ENCODE data around the gene CNNM1. TPM values are rescaled to one million over a fixed set of nuclear protein-coding genes. Genes with fewer than 3 reads are reported as not detected.

CNNM1 gene
- polyA plus RNA-seq (ENCODE audit: insufficient read length), result 1.8 TPM
- long read RNA-seq, donor 1, result 0 reads
- long read RNA-seq, donor 2, result 0 reads
- long read RNA-seq, donor 3, result 0 reads
- long read RNA-seq, donor 4, result 0 reads
- long read RNA-seq, donor 5, full-length matches to known transcripts, result 1 of 1 reads
- long read RNA-seq, donor 5, partial matches to known transcripts, result 0 of 1 reads
- long read RNA-seq, donor 5, other reads (novel, unspliced or antisense), result 0 of 1 reads
- long read RNA-seq, donor 6, result 0 reads
- long read RNA-seq, donor 7, result 0 reads
- long read RNA-seq, donor 8, result 0 reads

GRCh38 chr10:99329304-99329553 lies at the start of gene CNNM1:
Gene CNNM1, plus strand, starts transcription at chr10:99329356. Its CDS starts 32 bp downstream, at chr10:99329388.
- no peak for DNase-seq

GRCh38 chr10:99279626-99280111 lies 49.5 kb upstream of the CNNM1 start:
- DNase-seq, result peak; percentile 39

- no peak for DNase-seq
These were observed 48.7 kb upstream of the CNNM1 start for GRCh38 chr10:99280472-99280871.

GRCh38 chr10:99285881-99286280 lies 43.3 kb upstream of the CNNM1 start:
- DNase-seq, result no peak

GRCh38 chr10:99290306-99290705 lies 38.9 kb upstream of the CNNM1 start:
- no peak for DNase-seq

GRCh38 chr10:99292159-99292558 lies 37.0 kb upstream of the CNNM1 start:
- no peak for DNase-seq

DNA sequence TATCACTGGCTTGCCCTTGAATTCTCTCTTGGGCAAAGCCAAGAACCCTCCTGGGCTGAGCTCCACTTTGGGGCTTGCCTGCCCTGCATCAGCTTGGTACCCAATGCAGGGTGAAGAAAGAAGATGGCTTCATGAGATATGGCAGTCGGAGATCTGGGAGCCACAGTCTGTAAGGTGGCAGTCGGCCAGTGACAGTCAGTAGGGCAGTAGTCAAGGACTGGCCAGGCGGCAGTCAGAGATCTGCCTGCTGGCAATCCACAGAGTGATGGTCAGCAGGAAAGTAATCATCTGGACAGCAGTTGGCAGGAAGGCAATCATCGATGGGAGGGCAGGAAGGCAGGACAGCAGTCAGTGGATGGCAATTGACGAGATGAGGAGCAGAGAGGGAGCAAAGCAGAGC lies 32.6 kb upstream of the CNNM1 start:
- no peak for DNase-seq

DNA sequence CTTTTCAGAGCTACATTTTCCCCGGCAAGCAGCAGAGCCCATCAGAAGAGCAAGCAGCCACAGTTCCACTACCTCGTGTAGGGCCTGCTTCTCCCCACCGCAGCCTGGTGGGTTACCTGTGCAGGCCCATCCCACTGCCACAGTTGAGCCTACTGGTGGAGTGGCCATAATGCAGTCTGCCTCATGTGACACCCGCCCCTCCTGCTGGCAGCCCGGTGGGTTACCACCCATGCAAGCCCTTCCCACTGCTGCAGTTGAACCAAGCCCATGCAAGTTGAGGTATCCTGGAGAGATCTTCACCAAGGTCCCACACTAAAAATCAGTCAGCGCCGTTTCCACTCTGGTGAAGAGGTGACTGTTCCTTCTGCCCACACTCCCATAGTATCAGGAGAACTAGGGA lies 32.1 kb upstream of the CNNM1 start:
- no peak for DNase-seq

- DNase-seq, result no peak
These were observed 25.0 kb upstream of the CNNM1 start for GRCh38 chr10:99303899-99304861.

GRCh38 chr10:99304862-99305229 lies 24.3 kb upstream of the CNNM1 start:
- DNase-seq, result no peak

DNA sequence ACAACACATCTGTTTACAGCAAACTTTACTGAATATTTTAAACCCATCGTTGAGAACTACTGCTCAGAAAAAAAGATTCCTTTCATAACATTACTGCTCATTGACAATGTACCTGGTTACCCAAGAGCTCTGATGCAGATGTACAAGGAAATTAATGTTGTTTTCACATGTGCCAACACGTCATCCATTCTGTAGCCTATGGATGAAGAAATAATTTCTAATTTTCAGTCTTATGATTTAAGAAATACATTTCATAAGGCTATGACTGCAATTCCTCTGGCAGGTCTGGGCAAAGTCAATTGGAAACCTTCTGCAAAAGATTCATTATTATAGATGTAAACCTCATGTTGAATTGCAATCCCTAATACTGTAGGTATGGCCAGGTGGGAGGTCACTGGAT lies 16.7 kb upstream of the CNNM1 start:
- DNase-seq, result no peak

DNA sequence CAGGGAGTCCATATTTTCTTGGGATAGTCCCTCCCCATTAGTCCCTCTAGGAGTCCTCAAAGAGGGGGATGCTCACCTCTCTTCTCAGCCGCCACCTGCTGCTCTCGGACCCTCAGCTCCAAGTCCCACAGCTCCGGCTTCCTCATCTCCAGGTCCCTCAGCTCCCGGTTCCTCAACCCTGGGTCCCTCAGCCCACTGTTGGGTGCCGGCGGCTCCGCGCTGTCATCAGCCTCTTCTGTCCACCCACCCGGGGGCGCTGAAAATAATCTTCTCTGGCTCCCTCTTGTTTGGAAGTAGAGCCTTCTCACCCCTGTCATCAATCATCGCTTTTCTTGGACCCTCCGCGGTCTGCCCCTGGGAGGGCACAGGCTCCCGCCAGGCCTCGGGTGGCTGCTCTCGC lies 13.3 kb upstream of the CNNM1 start:
- DNase-seq, result no peak

- DNase-seq, result no peak
These were observed 12.8 kb upstream of the CNNM1 start for GRCh38 chr10:99316374-99316773.

GRCh38 chr10:99318048-99318447 lies 11.1 kb upstream of the CNNM1 start:
- no peak for DNase-seq

DNA sequence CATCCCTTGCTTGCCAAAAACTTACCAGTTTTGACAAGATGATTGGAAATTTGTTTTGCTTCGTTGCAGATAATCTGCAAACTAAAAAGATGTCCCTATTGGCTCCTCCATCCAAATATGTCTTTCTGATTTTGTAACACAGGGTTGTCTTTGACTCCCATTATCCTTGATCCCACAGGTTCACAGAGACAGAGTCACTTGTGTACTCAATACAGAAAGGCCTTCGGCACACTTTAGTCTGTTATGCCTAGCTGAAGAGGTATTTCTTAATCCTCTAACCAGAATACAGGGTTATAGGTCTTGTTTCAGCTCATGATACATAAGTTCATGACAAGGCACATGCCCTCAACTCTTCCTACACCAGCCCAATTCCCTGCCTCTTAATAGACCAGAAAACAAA lies 10.7 kb upstream of the CNNM1 start:
- DNase-seq, result no peak

- no peak for DNase-seq
These were observed 3.9 kb upstream of the CNNM1 start for GRCh38 chr10:99325281-99325680.

- DNase-seq, result no peak
These were observed 2.3 kb upstream of the CNNM1 start for GRCh38 chr10:99326871-99327270.

GRCh38 chr10:99328579-99329303 lies 415 bp upstream of the CNNM1 start:
- DNase-seq, result no peak

- DNase-seq, result no peak
These were observed 594 bp downstream of the CNNM1 start for GRCh38 chr10:99329554-99330346.

GRCh38 chr10:99330347-99330924 lies 1.3 kb downstream of the CNNM1 start:
- no peak for DNase-seq

DNA sequence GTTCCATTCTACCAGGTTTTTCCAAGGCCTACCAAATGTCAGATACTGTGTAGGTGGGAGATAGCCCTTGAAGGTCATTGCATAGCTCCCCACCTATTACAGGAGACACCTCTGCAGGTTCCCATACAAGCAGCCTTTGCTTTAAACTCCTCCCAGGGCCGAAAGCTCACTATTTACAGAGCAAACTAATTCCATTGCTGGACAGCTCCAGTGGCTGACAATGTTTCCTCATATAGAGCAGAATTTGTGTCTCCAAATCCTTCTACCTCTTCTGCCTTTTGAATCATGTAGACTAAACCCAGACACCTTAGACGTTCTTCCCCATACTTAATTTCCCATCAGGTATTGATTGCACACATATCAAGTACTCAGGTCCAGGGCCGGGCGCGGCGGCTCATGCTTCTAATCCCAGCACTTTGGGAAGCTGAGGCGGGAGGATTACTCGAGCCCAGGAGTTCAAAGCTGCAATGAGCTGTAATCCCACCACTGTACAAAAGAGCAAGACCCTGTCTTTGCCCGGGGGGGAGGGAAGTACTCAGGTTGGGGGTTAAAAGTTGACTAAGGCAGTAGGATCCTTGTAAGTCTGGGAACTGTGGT lies 2.1 kb downstream of the CNNM1 start:
- no peak for DNase-seq
